Measurements from ENCODE around the gene DUSP10. TPM values are rescaled to one million over a fixed set of nuclear protein-coding genes. Genes with fewer than 3 reads are reported as not detected.

The DUSP10 gene
- total RNA-seq, 1 experiment from 2014 or later: 1.6 TPM

DNA sequence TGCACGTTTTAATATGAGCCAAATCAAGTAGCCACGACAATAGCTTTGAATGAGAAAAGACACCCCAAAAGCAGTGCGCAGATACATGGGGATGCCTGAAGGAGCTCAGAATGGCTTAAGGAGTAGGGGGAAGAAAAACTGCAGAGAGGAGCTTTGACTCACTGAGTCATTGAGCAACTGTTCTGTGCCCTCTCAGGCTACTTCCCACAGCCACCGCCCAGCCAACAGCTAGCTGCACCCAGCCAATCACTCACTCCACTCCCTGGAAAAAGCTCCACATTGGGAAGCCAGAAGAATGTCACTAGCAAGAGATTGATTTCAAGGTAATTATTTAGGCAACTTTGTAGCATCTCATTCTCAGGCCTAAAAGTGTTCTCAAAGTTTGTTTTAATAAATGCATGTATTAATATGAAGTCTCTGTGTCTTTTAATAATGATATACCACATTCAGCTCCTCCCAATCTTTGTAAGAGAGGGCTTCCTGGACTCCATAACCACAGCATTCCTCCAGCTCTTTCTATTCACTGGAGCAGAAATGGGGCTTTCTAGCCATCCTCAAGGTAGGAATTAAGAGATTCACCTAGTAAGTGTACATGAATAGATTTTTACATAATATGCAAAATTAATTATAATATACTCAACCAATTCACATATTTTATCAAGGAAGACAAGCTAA lies 16.8 kb downstream of the DUSP10 start:
- DNase-seq (ENCODE audit: low spot score): no peak
- no peak overlapping the region for H3K4me3 Mint-ChIP-seq
- CTCF ChIA-PET: no interaction called here
- H3K27me3 Mint-ChIP-seq (ENCODE audit: low read depth): peaks cover under 1% of the 10 kb centered on the region; the same call in 1 of the 2 replicates
- no peak overlapping the region for H3K27ac Mint-ChIP-seq
- TF ChIP-seq, protein P1, sequence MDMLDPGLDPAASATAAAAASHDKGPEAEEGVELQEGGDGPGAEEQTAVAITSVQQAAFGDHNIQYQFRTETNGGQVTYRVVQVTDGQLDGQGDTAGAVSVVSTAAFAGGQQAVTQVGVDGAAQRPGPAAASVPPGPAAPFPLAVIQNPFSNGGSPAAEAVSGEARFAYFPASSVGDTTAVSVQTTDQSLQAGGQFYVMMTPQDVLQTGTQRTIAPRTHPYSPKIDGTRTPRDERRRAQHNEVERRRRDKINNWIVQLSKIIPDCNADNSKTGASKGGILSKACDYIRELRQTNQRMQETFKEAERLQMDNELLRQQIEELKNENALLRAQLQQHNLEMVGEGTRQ (CRISPR knock-in tag; IDR thresholded peaks at IDR 0.05): no peak
- TF ChIP-seq, protein P2, sequence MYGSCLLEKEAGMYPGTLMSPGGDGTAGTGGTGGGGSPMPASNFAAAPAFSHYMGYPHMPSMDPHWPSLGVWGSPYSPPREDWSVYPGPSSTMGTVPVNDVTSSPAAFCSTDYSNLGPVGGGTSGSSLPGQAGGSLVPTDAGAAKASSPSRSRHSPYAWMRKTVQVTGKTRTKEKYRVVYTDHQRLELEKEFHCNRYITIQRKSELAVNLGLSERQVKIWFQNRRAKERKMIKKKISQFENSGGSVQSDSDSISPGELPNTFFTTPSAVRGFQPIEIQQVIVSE (CRISPR knock-in tag; IDR thresholded peaks at IDR 0.05; ENCODE audit: borderline replicate concordance): no peak
- TF ChIP-seq, protein P3, sequence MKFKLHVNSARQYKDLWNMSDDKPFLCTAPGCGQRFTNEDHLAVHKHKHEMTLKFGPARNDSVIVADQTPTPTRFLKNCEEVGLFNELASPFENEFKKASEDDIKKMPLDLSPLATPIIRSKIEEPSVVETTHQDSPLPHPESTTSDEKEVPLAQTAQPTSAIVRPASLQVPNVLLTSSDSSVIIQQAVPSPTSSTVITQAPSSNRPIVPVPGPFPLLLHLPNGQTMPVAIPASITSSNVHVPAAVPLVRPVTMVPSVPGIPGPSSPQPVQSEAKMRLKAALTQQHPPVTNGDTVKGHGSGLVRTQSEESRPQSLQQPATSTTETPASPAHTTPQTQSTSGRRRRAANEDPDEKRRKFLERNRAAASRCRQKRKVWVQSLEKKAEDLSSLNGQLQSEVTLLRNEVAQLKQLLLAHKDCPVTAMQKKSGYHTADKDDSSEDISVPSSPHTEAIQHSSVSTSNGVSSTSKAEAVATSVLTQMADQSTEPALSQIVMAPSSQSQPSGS (CRISPR knock-in tag; IDR thresholded peaks at IDR 0.05; ENCODE audit: borderline replicate concordance, low read depth): no peak
- no peak for TF ChIP-seq ZNF232 (CRISPR knock-in tag; IDR thresholded peaks at IDR 0.05)
- TF ChIP-seq CBFB (CRISPR knock-in tag; IDR thresholded peaks at IDR 0.05; ENCODE audit: low read depth): no peak
- TF ChIP-seq, protein P4, sequence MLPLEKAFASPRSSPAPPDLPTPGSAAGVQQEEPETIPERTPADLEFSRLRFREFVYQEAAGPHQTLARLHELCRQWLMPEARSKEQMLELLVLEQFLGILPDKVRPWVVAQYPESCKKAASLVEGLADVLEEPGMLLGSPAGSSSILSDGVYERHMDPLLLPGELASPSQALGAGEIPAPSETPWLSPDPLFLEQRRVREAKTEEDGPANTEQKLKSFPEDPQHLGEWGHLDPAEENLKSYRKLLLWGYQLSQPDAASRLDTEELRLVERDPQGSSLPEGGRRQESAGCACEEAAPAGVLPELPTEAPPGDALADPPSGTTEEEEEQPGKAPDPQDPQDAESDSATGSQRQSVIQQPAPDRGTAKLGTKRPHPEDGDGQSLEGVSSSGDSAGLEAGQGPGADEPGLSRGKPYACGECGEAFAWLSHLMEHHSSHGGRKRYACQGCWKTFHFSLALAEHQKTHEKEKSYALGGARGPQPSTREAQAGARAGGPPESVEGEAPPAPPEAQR (CRISPR knock-in tag; IDR thresholded peaks at IDR 0.05): no peak
- TF ChIP-seq CREB1 (CRISPR knock-in tag; IDR thresholded peaks at IDR 0.05): no peak
- TF ChIP-seq MXD4 (CRISPR knock-in tag; IDR thresholded peaks at IDR 0.05; ENCODE audit: borderline replicate concordance): no peak
- no peak for TF ChIP-seq ZNF396 (CRISPR knock-in tag; IDR thresholded peaks at IDR 0.05; ENCODE audit: borderline replicate concordance)
- no peak for TF ChIP-seq MYBL2 (CRISPR knock-in tag; IDR thresholded peaks at IDR 0.05)
- no peak for TF ChIP-seq TEAD4 (CRISPR knock-in tag; IDR thresholded peaks at IDR 0.05)
- no peak for TF ChIP-seq NR1H2 (CRISPR knock-in tag; IDR thresholded peaks at IDR 0.05)
- POLR2A ChIA-PET: no interaction called here
- peaks cover 30% of the 10 kb centered on the region for H3K36me3 Mint-ChIP-seq
- H3K4me1 Mint-ChIP-seq: 0 out of 2 replicates have a peak, but pooled peaks cover 2% of the 10 kb centered on the region
- peaks cover 28% of the 10 kb centered on the region for H3K9me3 Mint-ChIP-seq
- ATAC-seq: no peak

DNA sequence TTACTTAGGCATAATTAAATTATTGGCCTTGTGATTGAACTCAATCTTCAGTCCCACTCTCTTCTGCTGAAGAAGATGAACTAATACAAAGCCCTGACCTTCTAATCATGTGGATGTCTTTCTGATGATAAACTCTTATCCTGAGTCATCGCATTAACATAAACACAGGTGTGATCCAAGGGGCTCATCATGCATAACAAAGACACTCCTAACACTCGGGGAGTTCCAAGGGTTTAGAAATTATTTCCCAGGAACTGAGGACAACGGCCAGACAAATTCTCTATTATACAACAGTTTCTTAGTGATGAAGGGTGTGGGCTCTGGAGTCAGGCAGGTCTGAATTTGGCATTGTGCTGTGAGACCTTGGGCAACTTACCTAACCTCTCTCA lies 18.0 kb downstream of the DUSP10 start:
- DNase-seq (ENCODE audit: low spot score) (no peak), ATAC-seq (no peak)
- ChIA-PET CTCF (no interaction called here), POLR2A (no interaction called here)
- H3K4me3 Mint-ChIP-seq: no peak overlapping the region
- H3K27ac Mint-ChIP-seq: no peak overlapping the region
- peaks cover 30% of the 10 kb centered on the region for H3K36me3 Mint-ChIP-seq
- H3K27me3 Mint-ChIP-seq (ENCODE audit: low read depth): peaks cover 13% of the 10 kb centered on the region
- H3K9me3 Mint-ChIP-seq: peaks cover 28% of the 10 kb centered on the region
- H3K4me1 Mint-ChIP-seq: peaks cover 10% of the 10 kb centered on the region
- TF ChIP-seq NFATC4 (CRISPR knock-in tag; IDR thresholded peaks at IDR 0.05) (no peak), ZNF138 (CRISPR knock-in tag; conservative IDR thresholded peaks at IDR 0.05) (no peak), NR2C2 (CRISPR knock-in tag; IDR thresholded peaks at IDR 0.05) (no peak), ZNF396 (CRISPR knock-in tag; IDR thresholded peaks at IDR 0.05; ENCODE audit: borderline replicate concordance) (no peak), TEAD4 (CRISPR knock-in tag; IDR thresholded peaks at IDR 0.05) (no peak), FOXK1 (CRISPR knock-in tag; IDR thresholded peaks at IDR 0.05) (no peak), TP53 (CRISPR knock-in tag; IDR thresholded peaks at IDR 0.05) (no peak)
- TF ChIP-seq, protein P5, sequence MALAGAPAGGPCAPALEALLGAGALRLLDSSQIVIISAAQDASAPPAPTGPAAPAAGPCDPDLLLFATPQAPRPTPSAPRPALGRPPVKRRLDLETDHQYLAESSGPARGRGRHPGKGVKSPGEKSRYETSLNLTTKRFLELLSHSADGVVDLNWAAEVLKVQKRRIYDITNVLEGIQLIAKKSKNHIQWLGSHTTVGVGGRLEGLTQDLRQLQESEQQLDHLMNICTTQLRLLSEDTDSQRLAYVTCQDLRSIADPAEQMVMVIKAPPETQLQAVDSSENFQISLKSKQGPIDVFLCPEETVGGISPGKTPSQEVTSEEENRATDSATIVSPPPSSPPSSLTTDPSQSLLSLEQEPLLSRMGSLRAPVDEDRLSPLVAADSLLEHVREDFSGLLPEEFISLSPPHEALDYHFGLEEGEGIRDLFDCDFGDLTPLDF (CRISPR knock-in tag; IDR thresholded peaks at IDR 0.05): no peak
- TF ChIP-seq, protein P6, sequence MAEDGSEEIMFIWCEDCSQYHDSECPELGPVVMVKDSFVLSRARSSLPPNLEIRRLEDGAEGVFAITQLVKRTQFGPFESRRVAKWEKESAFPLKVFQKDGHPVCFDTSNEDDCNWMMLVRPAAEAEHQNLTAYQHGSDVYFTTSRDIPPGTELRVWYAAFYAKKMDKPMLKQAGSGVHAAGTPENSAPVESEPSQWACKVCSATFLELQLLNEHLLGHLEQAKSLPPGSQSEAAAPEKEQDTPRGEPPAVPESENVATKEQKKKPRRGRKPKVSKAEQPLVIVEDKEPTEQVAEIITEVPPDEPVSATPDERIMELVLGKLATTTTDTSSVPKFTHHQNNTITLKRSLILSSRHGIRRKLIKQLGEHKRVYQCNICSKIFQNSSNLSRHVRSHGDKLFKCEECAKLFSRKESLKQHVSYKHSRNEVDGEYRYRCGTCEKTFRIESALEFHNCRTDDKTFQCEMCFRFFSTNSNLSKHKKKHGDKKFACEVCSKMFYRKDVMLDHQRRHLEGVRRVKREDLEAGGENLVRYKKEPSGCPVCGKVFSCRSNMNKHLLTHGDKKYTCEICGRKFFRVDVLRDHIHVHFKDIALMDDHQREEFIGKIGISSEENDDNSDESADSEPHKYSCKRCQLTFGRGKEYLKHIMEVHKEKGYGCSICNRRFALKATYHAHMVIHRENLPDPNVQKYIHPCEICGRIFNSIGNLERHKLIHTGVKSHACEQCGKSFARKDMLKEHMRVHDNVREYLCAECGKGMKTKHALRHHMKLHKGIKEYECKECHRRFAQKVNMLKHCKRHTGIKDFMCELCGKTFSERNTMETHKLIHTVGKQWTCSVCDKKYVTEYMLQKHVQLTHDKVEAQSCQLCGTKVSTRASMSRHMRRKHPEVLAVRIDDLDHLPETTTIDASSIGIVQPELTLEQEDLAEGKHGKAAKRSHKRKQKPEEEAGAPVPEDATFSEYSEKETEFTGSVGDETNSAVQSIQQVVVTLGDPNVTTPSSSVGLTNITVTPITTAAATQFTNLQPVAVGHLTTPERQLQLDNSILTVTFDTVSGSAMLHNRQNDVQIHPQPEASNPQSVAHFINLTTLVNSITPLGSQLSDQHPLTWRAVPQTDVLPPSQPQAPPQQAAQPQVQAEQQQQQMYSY (CRISPR knock-in tag; IDR thresholded peaks at IDR 0.05): no peak
- TF ChIP-seq, protein P7, sequence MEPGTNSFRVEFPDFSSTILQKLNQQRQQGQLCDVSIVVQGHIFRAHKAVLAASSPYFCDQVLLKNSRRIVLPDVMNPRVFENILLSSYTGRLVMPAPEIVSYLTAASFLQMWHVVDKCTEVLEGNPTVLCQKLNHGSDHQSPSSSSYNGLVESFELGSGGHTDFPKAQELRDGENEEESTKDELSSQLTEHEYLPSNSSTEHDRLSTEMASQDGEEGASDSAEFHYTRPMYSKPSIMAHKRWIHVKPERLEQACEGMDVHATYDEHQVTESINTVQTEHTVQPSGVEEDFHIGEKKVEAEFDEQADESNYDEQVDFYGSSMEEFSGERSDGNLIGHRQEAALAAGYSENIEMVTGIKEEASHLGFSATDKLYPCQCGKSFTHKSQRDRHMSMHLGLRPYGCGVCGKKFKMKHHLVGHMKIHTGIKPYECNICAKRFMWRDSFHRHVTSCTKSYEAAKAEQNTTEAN (CRISPR knock-in tag; IDR thresholded peaks at IDR 0.05): no peak
- TF ChIP-seq, protein P8, sequence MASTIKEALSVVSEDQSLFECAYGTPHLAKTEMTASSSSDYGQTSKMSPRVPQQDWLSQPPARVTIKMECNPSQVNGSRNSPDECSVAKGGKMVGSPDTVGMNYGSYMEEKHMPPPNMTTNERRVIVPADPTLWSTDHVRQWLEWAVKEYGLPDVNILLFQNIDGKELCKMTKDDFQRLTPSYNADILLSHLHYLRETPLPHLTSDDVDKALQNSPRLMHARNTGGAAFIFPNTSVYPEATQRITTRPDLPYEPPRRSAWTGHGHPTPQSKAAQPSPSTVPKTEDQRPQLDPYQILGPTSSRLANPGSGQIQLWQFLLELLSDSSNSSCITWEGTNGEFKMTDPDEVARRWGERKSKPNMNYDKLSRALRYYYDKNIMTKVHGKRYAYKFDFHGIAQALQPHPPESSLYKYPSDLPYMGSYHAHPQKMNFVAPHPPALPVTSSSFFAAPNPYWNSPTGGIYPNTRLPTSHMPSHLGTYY (CRISPR knock-in tag; IDR thresholded peaks at IDR 0.05): no peak
- TF ChIP-seq, protein P9, sequence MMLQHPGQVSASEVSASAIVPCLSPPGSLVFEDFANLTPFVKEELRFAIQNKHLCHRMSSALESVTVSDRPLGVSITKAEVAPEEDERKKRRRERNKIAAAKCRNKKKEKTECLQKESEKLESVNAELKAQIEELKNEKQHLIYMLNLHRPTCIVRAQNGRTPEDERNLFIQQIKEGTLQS (CRISPR knock-in tag; conservative IDR thresholded peaks at IDR 0.05): no peak
